GM21423 (cell line): ENCODE data around the gene AIFM2.
"Not testable (repeated sequence)": the region's sequence is repeated elsewhere in the genome, so short reads cannot be mapped to it uniquely, and the experiment has no call there.

ENCODE experiments used
- ATAC-seq: cut with Tn5 transposase; IDR thresholded peaks from one replicate; pipeline ENCODE4 v1.9.1; 2021; ENCODE audit warnings: mild to moderate bottlenecking, moderate library complexity; ENCODE audit not compliant: unreplicated experiment

AIFM2 gene

DNA sequence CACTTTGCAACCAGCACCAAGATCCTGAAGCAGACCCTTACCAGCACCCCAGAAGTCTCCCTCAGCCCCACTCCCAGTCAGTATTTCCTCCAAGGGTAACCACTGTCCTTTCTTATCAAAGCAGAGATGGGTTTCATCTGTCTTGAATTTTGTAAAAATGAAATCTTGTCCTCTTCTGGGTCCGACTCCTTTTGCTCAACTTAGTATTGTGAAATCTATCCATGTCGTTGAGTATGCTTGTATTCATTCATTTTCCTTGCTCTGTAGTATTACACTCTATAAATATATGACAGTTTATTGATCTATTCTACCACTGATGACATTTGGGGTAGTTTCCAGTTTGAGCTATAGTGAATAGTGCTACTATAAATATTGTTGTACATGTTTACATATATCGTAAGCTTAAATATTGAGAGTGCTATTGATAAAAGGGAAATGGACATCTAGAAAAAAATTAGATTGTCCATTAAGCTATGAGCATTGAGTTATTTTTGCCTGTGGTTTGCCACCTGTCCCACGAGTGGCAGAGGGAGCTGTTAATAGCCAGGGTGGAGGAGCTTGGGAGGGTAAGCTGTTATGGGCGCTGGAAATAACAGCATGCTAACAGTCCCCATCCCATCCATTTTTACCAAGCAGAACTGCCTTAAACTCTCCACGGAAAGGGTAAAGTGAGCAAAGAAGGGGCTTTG, 36.5 kb downstream of the AIFM2 start:
- no peak for ATAC-seq

GRCh38 chr10:70094250-70094649, 38.4 kb downstream of the AIFM2 start:
- ATAC-seq, result no peak

- no peak for ATAC-seq
Observed at GRCh38 chr10:70093335-70093944, 39.2 kb downstream of the AIFM2 start.

GRCh38 chr10:70092389-70092718, 40.3 kb downstream of the AIFM2 start:
- no peak for ATAC-seq

DNA sequence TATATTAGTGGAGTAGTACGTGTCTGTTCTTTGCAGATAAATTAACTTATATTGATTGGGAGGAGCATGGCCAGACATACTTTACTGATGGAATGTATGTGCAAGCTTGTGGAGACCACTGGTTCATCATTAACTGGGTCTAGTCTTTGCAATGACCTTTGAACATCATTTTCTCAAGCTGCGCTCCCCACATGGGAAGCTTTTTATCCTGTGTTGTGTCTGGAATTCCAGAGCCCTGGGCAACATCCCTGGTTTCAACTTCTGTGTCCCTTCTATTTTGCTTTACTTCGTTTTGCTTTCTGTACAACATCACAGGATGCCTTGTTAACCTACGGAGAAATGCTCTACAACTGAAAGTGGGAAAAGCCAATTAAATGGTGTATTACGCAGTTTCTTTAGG, 41.7 kb downstream of the AIFM2 start:
- ATAC-seq, result no peak

- no peak for ATAC-seq
Observed at GRCh38 chr10:70090013-70090412, 42.6 kb downstream of the AIFM2 start.

DNA sequence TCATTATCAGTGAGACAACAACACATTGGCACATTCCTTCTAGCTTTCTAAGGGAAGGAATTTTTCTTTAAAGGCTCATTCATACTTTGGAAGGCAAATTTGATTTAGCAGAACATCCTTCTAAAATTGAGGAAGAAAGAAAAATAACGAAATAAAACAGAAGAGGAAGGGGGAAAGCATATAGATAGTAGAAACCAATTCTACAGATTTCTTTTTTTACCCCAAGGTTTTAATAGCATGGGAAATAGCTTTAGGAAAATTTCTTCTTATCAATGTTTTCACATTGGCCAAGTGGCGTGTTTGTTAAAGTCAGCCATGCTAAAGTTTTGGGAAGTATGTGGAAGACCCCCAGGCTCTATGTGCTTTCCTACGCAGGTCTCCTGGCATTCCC, 44.3 kb downstream of the AIFM2 start:
- ATAC-seq, result no peak

DNA sequence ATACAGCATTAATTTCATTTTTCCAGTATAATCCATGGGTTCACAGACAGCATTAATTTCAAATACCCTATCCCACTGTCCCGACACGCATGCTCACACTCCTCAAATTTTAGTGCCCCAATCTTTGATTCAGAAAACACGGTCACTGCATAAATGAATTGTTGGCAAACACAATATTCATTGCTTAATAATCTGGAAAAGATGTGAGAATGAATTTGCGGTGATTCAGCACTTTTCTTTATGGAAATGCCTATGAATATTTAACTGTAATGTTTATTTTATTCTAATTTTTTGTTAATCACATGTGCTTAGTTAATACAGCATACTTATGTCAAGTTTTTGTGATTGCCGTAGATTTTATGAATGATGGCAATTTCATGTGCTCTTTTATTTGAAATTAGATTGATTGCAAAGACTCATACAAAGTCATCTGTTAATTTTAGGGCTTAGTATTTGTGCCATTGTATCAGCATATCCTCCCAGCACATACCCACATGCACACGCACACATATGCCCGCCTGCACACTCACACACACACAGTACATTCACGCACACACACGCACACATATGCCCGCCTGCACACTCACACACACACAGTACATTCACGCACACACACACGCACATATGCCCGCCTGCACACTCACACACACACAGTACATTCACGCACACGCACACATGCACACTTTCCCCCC, 44.9 kb downstream of the AIFM2 start:
- no peak for ATAC-seq

DNA sequence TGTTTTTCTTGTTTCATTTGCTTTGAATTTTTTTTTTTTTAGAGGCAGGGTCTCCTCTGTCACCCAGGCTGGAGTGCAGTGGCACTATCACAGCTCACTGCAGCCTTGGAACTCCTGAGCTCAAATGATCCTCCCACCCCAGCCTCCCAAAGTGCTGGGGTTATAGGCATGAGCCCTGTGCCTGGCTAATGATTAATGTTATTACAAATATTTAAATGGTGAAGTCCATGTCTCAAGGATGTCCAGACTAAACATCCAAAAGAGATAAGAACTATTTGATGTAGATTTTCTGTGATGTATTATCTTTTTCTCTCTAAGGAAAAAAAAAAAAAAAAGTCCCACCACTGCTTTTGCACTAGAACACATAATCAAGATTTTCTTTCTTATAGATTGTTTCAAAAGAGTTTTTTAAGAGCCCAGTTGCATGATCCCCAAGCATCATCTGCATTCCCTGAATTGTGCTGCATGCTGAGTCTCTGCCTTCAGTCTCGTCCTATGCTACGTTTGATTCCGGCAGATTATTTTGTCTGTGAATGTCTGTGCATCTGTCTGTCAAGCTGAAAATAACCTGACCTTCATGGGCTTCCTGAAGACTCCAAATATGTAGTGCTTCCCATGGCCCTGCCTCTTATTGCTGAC, 46.5 kb downstream of the AIFM2 start:
- no peak for ATAC-seq

DNA sequence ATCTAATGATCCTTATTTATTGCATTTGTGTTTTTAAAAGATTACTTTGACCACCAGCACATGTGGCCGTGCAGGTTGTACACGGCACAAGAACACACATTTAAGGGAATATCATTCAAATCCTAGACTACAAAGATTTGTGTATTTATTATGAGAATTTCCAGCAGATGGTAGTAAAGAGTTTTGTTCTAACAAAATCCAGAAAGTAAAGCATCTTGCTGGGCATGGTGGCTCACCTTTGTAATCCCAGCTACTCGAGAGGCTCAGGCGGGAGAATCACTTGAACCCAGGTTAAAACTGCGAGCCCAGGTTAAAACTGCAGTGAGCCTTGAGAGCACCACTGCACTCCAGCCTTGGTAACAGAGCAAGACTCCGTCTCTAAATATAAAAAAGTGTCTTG, 48.4 kb downstream of the AIFM2 start:
- ATAC-seq, result no peak

DNA sequence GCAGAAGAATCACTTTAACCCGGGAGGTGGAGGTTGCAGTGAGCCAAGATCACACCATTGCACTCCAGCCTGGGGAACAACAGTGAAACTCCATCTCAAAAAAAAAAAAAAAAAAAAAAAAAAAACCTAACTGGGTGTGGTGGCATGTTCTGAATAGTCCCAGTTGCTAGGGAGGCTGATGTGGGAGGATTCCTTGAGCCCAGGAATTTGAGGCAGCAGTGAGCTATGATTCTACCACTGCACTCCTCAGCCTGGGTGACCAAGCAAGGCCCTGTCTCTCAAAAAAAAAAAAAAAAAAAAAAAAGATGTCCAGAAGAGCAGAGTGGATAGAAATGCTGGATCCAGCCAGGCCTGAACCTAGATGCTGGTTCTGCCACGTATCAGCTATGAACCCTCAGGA, 51.8 kb downstream of the AIFM2 start:
- ATAC-seq, result not testable (repeated sequence)

DNA sequence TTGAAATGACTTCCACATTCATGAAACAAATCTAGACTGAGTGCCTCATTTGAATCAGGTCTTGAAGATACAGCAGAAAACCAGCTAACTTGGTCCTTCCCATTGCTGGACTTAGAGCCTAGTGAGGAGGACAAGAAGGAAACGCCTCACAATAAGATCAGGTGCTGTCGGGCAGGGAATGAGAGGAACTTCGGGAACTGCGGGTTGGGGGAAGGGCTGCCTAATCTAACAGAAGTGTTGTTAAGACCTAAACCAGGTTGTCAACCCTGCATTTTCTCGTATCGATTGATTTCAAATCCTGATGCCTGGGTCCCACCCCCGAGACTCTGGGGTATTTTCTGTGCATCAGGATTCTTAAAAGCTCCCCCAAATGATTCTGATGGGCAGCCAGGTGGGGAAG, 53.7 kb downstream of the AIFM2 start:
- ATAC-seq, result no peak

- no peak for ATAC-seq
Observed at GRCh38 chr10:70078329-70078728, 54.3 kb downstream of the AIFM2 start.

- ATAC-seq, result no peak
Observed at GRCh38 chr10:70074971-70075370, 57.7 kb downstream of the AIFM2 start.

DNA sequence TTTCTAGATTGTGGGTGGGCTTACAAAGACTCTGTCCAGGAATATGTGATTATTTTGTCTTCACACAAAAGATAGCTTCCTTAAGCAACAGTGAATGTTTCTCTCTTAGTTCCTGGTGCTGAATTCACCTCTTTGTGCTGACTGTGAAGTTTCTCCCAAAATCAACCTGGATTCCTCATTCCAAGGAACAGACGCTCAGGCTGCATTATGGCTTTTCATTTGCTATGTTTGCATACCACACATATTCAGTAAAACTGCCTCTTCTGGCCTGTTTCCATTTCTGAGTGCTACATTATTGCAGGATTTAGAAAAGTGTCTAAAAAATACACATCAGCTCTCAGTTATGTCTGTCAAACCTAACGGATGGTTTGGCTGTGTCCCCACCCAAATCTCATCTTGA, 58.5 kb downstream of the AIFM2 start:
- ATAC-seq, result no peak

GRCh38 chr10:70070834-70071233, 61.8 kb downstream of the AIFM2 start:
- ATAC-seq, result no peak

DNA sequence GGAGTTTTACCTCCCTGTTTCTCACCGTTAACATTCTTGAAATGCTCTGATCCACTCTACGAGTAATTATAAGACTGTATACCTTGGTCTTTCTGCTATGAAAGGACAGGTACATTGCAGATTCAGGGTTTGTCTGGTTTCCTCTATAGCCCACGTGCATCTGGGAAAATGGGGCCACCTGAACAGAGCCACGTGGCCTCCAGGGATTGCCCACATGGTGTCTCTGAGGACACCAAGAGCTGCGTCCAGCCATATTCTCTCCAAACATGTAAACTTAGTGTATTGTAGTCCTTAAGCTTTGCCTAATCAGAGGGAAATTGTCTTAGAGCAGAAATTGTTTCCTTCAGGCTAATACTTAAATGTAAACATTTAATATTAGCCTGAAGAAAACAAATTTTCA, 63.3 kb downstream of the AIFM2 start:
- no peak for ATAC-seq

DNA sequence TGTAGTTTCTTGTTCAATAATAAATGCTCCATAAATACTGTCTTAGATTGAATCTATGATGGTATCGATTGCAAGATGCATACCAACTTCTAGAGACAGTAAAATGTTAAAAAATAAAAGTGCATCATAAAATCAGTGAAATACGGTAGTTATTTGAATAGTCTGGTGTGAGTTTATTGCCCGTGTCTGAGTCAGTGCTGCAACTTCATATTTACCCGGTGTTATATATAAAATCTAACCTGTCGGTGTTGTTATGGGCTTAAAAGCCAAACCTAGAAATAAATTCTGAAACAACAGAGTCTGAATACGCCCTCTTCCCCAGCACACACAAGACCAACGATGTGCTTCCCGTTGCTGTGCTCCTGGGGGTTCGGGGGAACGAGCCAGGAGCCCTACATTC, 63.7 kb downstream of the AIFM2 start:
- ATAC-seq, result no peak

- ATAC-seq, result no peak
Observed at GRCh38 chr10:70067586-70067985, 65.0 kb downstream of the AIFM2 start.

DNA sequence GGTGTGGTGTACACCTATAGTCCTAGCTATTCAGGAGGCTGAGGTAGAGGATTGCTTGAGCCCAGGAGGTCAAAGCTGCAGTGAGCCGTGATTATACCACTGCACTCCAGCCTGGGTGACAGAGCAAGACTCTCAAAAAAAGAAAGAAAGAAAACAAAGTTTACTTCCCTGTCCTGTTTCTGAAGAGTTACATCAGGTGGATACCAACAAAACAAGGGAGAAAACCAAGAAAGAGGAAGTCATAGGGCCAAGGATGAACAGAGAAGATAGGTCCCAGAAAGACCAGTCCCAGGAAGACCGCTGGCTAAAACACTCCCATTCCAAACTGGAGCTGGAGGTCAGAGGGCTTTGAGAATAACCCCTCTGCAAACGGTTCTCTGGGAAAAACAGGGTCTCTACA, 66.4 kb downstream of the AIFM2 start:
- no peak for ATAC-seq

- ATAC-seq, result no peak
Observed at GRCh38 chr10:70064486-70064885, 68.1 kb downstream of the AIFM2 start.
